Right lobe of liver (tissue), 4 donors: ENCODE data around the gene HS3ST6.
"Not testable (repeated sequence)": the region's sequence is repeated elsewhere in the genome, so short reads cannot be mapped to it uniquely, and the experiment has no call there.

Experiments used
- CTCF ChIP-seq, 4 donors: fragments of 200-600 bp in 3 of 4; fragments of 450-650 bp in 1 of 4; IDR thresholded peaks; one replicate each; pipeline versions ENCODE4 v1.5.1 to v1.8.0; 2016 to 2022; ENCODE audit warnings: antibody characterized with exemption in 4 of 4, mild to moderate bottlenecking in 2 of 4
- POLR2A ChIP-seq: fragments of 450-650 bp; IDR thresholded peaks from one replicate; pipeline ENCODE4 v1.6.1; 2017; ENCODE audit warnings: antibody characterized with exemption, mild to moderate bottlenecking
- donor health status: DM: no; HTN: no; CAD: no.
- donor health status: DM: no; HTN: no; CAD: no.
- donor health status: DM: no; HTN: yes; CAD: no.

GRCh38 chr16:1881172-1881571, 37.0 kb downstream of the HS3ST6 start:
- not testable (repeated sequence) for TF ChIP-seq CTCF (IDR thresholded peaks at IDR 0.05); POLR2A
